ENCODE measurements around the gene KCNIP1. TPM values are rescaled to one million over a fixed set of nuclear protein-coding genes. Genes with fewer than 3 reads are reported as not detected.

KCNIP1 gene
- total RNA-seq, 1 donor from 2014 or later = 2.3 TPM

DNA sequence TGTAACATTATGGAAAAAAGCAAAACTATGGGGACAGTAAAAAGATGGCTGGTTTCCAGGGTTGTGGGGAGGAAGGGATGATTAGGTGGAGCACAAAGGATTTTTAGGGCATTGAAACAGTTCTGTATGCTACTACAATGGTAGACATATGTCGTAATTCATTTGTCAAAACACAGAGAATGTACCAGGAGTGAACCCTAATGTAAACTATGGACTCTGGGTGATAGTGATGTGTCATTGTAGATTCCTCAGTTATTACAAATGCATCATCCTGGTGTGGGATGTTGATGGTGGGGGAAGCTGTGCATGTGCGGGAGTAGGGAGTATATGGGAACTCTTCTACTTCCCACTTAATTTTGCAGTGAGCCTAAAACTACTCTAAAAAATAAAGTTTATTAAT lies 144.7 kb downstream of the KCNIP1 start:
- H3K4me1 Mint-ChIP-seq = peaks cover 4% of the 10 kb centered on the region
- H3K36me3 Mint-ChIP-seq = no peaks in the 10 kb centered on the region
- DNase-seq (ENCODE audit: low spot score in 2 of 2, unreplicated experiment in 2 of 2) = no peak
- H3K27ac Mint-ChIP-seq = no peak overlapping the region
- peaks cover 45% of the 10 kb centered on the region for H3K27me3 Mint-ChIP-seq (ENCODE audit: low read depth)
- peaks cover 3% of the 10 kb centered on the region for H3K9me3 Mint-ChIP-seq
- TF ChIP-seq, protein P1, sequence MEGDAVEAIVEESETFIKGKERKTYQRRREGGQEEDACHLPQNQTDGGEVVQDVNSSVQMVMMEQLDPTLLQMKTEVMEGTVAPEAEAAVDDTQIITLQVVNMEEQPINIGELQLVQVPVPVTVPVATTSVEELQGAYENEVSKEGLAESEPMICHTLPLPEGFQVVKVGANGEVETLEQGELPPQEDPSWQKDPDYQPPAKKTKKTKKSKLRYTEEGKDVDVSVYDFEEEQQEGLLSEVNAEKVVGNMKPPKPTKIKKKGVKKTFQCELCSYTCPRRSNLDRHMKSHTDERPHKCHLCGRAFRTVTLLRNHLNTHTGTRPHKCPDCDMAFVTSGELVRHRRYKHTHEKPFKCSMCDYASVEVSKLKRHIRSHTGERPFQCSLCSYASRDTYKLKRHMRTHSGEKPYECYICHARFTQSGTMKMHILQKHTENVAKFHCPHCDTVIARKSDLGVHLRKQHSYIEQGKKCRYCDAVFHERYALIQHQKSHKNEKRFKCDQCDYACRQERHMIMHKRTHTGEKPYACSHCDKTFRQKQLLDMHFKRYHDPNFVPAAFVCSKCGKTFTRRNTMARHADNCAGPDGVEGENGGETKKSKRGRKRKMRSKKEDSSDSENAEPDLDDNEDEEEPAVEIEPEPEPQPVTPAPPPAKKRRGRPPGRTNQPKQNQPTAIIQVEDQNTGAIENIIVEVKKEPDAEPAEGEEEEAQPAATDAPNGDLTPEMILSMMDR (IDR thresholded peaks at IDR 0.05; ENCODE audit: unreplicated experiment) = no peak
- no peak overlapping the region for H3K4me3 Mint-ChIP-seq

DNA sequence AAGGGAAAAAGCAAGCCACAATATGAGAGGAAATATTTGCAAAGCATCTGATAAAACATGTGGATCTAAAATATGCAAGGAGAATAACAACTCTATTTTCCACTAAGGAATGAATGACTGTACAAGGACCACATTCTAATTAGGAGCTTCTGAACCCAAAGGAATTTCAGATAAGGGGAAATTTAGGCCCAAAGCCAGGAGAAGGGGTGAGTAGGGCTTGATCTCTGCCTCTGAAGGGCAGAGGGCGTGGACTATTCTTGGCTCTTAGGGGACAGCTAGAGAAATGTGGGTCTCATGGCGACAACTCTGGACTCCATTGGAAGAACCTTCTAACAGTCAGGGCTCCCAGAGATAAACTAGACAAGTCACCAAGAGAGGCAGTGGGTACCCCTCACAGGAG lies 147.0 kb downstream of the KCNIP1 start:
- peaks cover 4% of the 10 kb centered on the region for H3K4me1 Mint-ChIP-seq
- H3K9me3 Mint-ChIP-seq = peaks cover 3% of the 10 kb centered on the region
- H3K36me3 Mint-ChIP-seq = no peaks in the 10 kb centered on the region
- no peak for DNase-seq (ENCODE audit: low spot score in 2 of 2, unreplicated experiment in 2 of 2)
- H3K27me3 Mint-ChIP-seq (ENCODE audit: low read depth) = peaks cover 36% of the 10 kb centered on the region
- TF ChIP-seq, protein P1 (IDR thresholded peaks at IDR 0.05; ENCODE audit: unreplicated experiment) = no peak
- no peak overlapping the region for H3K27ac Mint-ChIP-seq
- H3K4me3 Mint-ChIP-seq = no peak overlapping the region

DNA sequence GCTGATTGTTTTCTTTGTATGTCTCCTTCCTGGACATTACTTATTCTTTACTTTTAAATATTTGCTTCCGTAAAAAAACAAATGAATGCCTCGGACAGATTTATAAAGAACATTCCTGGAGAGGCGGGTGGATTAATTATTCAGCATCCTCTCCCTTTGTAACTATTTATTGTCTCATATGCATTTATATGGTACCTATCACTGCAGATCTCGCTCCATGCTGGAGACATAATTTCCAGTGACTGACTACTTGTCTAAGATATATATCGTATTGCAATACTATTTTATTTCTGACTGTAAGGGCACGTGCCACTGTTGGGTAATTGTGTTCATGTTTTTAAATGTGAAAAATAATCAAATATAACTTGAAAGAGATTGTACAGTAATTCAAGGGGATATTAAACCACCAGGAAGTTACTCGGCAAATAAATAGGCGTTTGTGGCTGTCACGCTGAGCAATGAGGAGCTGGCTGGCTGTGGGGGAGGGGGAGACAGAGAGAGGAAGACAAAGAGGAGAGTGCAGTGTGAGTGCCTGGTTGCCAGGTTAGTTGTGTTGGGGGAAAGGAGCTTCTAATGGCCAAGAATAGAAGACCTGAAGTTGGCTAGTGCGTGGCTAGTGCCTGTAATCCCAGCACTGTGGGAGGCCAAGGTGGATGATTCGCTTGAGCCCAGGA lies 147.9 kb downstream of the KCNIP1 start:
- Mint-ChIP-seq H3K4me3 (no peak overlapping the region), H3K4me1 (peaks cover 4% of the 10 kb centered on the region), H3K27ac (no peak overlapping the region), H3K36me3 (no peaks in the 10 kb centered on the region), H3K9me3 (peaks cover 3% of the 10 kb centered on the region), H3K27me3 (ENCODE audit: low read depth) (peaks cover 28% of the 10 kb centered on the region)
- TF ChIP-seq, protein P1 (IDR thresholded peaks at IDR 0.05; ENCODE audit: unreplicated experiment) = no peak
- peak in 1 of 2 experiments; percentile 9 for DNase-seq (ENCODE audit: low spot score in 2 of 2, unreplicated experiment in 2 of 2)

DNA sequence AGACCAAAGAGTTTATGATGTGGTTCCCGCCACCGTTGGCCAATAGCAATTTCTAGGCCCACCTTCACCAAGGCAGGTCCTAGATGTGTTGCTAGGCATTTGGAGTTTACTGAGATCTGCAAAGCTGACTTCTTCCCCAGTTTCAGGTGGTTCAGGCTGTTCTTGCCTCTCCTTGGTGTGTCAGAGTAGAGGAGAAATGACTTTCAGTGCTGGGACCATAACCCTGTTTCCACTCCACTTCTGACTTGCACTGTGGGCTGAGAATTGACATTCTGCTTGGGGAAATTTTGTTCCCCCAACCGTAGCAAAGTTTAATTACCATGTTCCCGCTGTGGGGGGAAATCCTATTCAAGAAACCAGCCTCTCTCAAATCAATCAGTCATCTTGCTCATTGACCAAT lies 151.7 kb downstream of the KCNIP1 start:
- Mint-ChIP-seq H3K36me3 (no peaks in the 10 kb centered on the region), H3K27ac (no peak overlapping the region), H3K27me3 (ENCODE audit: low read depth) (peaks cover 28% of the 10 kb centered on the region), H3K4me3 (no peak overlapping the region), H3K9me3 (peaks cover 3% of the 10 kb centered on the region), H3K4me1 (peaks cover 4% of the 10 kb centered on the region)
- TF ChIP-seq, protein P1 (IDR thresholded peaks at IDR 0.05; ENCODE audit: unreplicated experiment) = no peak
- DNase-seq (ENCODE audit: low spot score in 2 of 2, unreplicated experiment in 2 of 2) = no peak

DNA sequence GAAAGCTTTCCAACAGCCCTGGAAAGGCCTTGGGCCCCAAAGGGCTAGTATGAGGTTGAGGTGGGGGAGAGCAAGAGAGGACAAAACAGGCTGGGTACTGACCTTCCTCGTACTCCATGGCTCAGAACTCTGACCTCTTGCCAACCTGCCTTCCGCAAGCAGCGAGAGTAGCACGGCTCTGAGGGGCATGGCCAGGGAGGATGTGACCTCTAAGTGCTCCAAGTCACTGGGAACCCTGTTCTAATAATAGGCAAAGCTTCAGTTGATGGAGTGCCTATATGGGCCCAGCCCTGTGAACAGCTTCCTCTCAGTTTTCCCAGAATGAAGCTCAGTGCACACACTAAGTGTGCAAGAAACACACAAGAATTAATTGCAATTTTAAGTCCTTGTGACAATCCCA lies 152.1 kb downstream of the KCNIP1 start:
- no peak overlapping the region for H3K27ac Mint-ChIP-seq
- no peaks in the 10 kb centered on the region for H3K36me3 Mint-ChIP-seq
- H3K9me3 Mint-ChIP-seq = no peaks in the 10 kb centered on the region
- peaks cover 29% of the 10 kb centered on the region for H3K27me3 Mint-ChIP-seq (ENCODE audit: low read depth)
- H3K4me1 Mint-ChIP-seq = peaks cover 4% of the 10 kb centered on the region
- no peak overlapping the region for H3K4me3 Mint-ChIP-seq
- DNase-seq (ENCODE audit: low spot score in 2 of 2, unreplicated experiment in 2 of 2) = no peak
- TF ChIP-seq, protein P1 (IDR thresholded peaks at IDR 0.05; ENCODE audit: unreplicated experiment) = no peak

Data from mesothelial cell of epicardium (in vitro differentiated cells).